Cardiac fibroblast (primary cell): ENCODE results near the gene ETFBKMT.
A peak's percentile ranks its signal among the peaks of the same experiment; 100 is the strongest.

Source experiments
- DNase-seq, 2 donors: peaks; one replicate each; pipeline versions ENCODE4 v3.0.0 to v3.0.0-alpha.2; 2010; ENCODE audit warnings: low read depth in 2 of 2
- H3K4me3 ChIP-seq, 2 donors: replicated peaks in 1 of 2; 1 replicate in 1 of 2; 2 replicates in 1 of 2; pipeline ENCODE4 v1.5.1; 2011; ENCODE audit warnings: low read depth in 2 of 2, low read length in 2 of 2, mild to moderate bottlenecking in 2 of 2, moderate library complexity in 1 of 2
- TF ChIP-seq, protein P1 (sequence below): IDR thresholded peaks from one replicate; pipeline ENCODE4 v1.5.1; 2011; ENCODE audit warnings: low read depth, mild to moderate bottlenecking, low read length, inconsistent platforms

The ETFBKMT gene

GRCh38 chr12:31655208-31655607, 4.3 kb upstream of the ETFBKMT start:
- TF ChIP-seq, protein P1, sequence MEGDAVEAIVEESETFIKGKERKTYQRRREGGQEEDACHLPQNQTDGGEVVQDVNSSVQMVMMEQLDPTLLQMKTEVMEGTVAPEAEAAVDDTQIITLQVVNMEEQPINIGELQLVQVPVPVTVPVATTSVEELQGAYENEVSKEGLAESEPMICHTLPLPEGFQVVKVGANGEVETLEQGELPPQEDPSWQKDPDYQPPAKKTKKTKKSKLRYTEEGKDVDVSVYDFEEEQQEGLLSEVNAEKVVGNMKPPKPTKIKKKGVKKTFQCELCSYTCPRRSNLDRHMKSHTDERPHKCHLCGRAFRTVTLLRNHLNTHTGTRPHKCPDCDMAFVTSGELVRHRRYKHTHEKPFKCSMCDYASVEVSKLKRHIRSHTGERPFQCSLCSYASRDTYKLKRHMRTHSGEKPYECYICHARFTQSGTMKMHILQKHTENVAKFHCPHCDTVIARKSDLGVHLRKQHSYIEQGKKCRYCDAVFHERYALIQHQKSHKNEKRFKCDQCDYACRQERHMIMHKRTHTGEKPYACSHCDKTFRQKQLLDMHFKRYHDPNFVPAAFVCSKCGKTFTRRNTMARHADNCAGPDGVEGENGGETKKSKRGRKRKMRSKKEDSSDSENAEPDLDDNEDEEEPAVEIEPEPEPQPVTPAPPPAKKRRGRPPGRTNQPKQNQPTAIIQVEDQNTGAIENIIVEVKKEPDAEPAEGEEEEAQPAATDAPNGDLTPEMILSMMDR, result no peak
- DNase-seq, result no peak
- H3K4me3 ChIP-seq, result no peak overlapping the region

DNA sequence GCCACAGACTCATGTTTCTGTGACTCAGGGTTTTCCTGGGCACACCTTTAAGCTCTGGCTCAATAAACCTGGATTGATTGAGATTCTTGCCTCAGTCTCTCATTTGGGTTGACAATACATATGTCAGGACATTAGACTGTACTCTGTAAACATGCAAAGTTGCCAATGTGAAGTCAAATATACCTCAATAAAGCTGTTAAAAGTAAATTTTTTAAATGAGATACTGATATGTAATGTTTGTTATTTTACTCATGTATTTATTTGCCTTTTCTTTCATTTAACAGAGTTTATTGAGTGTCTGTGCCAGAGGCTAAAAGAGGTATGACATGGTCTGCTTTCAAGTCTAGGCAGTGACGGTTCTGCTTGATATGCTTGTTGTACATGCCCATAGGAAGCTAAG, 3.7 kb upstream of the ETFBKMT start:
- H3K4me3 ChIP-seq, result no peak overlapping the region
- DNase-seq, result no peak
- TF ChIP-seq, protein P1, result no peak

- TF ChIP-seq, protein P1, result no peak
- peak overlapping the region; percentile 62 to 77 for H3K4me3 ChIP-seq
- DNase-seq, result no peak
Observed at GRCh38 chr12:31658471-31659086, 909 bp upstream of the ETFBKMT start.

DNA sequence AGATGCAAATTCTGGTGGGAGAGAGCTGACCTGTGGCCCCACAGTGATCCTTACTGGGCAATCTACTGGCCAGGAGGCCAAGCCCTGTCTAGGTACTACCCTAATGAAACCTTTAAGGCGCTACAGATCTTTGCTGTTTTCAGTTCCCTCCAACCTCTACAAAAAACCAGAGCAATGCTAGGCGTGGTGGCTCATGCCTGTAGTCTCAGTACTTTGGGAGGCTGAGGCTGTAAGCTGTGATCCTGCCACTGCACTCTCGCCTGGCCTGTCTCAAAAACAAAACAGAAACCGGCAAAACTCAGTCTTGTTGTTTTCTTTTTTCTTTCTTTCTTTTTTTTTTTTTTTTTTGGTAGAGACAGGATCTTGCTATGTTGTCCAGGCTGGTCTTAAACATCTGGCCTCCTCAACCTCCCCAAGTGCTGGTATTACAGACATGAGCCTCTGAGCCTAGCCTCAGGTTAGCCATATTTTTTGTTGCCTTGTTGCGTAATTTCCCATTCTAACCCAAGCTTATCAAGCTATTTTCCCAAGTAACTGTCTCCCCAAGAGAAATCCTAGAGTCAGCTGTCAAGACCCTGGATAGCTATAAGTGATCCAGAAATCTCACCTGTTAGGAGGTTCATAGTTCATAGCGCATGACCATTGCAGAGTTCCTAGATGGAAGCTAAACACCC, 2.8 kb downstream of the ETFBKMT start:
- no peak overlapping the region for H3K4me3 ChIP-seq
- DNase-seq, result no peak
- TF ChIP-seq, protein P1, result no peak

GRCh38 chr12:31663576-31663975, 4.1 kb downstream of the ETFBKMT start:
- no peak for DNase-seq
- TF ChIP-seq, protein P1, result no peak
- no peak overlapping the region for H3K4me3 ChIP-seq

DNA sequence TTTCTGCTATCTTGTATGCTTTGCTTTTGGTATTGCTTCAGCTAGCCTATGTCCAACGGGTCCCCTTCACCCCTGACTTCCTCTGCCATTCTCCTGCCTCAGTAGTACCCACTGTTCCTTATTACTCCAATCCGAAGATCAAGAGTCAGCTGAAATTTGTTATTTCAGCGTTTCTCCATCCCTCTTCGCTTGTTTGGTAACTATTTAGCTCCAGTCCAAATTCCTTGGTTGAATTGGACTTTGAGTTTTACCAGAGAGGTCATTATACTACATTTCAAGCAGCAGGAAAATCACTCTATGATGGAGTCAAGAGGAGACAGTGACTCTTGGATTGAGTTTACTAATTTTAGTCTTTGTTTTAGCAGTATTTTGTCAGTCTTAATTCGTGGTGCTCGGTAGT, 4.5 kb downstream of the ETFBKMT start:
- TF ChIP-seq, protein P1, result no peak
- DNase-seq, result no peak

More for the DNA sequence above, 4.5 kb downstream of the ETFBKMT start:
- H3K4me3 ChIP-seq, result no peak overlapping the region
